GM13977 (cell line): Measurements from ENCODE around the gene BPIFA1.

Experiments
- DNase-seq: peaks from one replicate; pipeline ENCODE4 v3.0.0; 2012; ENCODE audit warnings: low spot score
- in situ Hi-C: fragments of 300-500 bp; cut with MboI; formaldehyde crosslinking; loops from one replicate; pipeline ENCODE4 v1.12.0; 2022; ENCODE audit warnings: low sequenced_read_pairs, low pct_unique_long_range_greater_than_20kb, mixed read lengths, inconsistent platforms; ENCODE audit not compliant: unreplicated experiment
- TF ChIP-seq, protein P1 (sequence below): IDR thresholded peaks from 2 replicates; pipeline ENCODE4 v1.5.1; 2012; ENCODE audit warnings: mild to moderate bottlenecking, control low read depth; ENCODE audit not compliant: insufficient read depth; ENCODE audit errors: extremely low read depth, missing control alignments

Gene BPIFA1

GRCh38 chr20:33255005-33255404 lies 19.2 kb downstream of the BPIFA1 start:
- TF ChIP-seq, protein P1, sequence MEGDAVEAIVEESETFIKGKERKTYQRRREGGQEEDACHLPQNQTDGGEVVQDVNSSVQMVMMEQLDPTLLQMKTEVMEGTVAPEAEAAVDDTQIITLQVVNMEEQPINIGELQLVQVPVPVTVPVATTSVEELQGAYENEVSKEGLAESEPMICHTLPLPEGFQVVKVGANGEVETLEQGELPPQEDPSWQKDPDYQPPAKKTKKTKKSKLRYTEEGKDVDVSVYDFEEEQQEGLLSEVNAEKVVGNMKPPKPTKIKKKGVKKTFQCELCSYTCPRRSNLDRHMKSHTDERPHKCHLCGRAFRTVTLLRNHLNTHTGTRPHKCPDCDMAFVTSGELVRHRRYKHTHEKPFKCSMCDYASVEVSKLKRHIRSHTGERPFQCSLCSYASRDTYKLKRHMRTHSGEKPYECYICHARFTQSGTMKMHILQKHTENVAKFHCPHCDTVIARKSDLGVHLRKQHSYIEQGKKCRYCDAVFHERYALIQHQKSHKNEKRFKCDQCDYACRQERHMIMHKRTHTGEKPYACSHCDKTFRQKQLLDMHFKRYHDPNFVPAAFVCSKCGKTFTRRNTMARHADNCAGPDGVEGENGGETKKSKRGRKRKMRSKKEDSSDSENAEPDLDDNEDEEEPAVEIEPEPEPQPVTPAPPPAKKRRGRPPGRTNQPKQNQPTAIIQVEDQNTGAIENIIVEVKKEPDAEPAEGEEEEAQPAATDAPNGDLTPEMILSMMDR = no peak
- in situ Hi-C loops = no loop called here
- no peak for DNase-seq

DNA sequence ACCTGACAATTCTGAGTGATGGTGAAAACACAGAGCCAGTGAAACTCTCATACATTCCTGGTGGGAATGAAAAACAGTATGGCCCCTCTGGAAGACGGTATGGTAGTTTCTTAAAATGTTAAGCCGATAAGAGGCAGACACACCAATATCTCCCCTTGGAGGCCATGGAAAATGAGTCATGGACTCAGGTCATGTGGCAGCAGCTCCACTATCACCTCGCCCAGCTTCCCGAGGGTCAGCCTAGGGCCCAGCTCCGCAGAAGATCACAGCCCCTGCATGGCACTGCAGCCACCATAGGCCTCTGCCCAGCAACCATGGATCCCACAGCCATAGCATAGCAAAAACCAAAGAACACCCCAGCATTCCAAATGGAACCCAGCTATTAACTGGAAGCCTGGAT lies 21.4 kb downstream of the BPIFA1 start:
- no peak for DNase-seq
- TF ChIP-seq, protein P1 = no peak
- in situ Hi-C loops = no loop called here

- TF ChIP-seq, protein P1 = no peak
- DNase-seq = no peak
- in situ Hi-C loops = no loop called here
Measured at GRCh38 chr20:33259371-33259770, 23.6 kb downstream of the BPIFA1 start.

GRCh38 chr20:33261465-33261864 lies 25.7 kb downstream of the BPIFA1 start:
- TF ChIP-seq, protein P1 = no peak
- DNase-seq = no peak
- in situ Hi-C loops = no loop called here

DNA sequence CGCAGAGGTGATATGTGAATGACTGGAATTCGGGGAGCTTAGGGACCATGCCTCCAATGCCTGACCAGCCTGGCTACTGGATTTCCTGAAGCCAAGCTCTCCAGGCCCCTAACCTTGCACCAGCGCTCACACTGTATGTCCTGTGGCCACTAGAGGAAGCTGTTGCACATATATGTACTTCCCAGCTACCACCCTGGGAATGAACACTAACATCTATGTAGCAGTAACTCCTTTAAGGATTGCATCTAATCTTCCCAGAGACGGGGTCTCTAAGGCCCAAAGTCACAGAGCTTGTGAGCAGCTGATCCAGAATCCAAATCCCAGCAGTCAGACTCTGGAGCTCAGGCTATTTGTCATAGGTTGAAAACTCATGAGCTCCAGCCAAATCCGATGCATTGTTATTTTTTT lies 26.9 kb downstream of the BPIFA1 start:
- in situ Hi-C loops = no loop called here
- no peak for DNase-seq
- TF ChIP-seq, protein P1 = peak; percentile 51

DNA sequence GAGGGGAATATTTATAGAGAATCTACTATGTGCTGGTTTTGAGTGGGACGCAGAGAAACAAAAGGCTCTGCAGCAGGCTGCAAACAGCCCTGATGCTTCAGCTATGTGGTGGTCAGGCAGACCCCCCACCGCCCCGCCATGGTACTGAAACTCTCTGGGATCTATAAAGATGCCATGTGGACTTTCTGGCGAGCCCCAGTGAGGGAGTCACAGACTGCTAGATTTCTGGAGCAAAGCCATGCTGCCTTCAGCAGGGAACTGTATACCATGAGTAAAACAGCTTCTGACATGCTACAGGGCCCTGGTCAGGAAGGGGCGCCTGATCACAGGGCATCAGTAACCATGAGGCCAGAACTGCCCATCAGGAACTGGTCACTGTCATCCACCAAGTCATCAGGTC lies 28.0 kb downstream of the BPIFA1 start:
- no peak for DNase-seq
- TF ChIP-seq, protein P1 = no peak
- in situ Hi-C loops = no loop called here

DNA sequence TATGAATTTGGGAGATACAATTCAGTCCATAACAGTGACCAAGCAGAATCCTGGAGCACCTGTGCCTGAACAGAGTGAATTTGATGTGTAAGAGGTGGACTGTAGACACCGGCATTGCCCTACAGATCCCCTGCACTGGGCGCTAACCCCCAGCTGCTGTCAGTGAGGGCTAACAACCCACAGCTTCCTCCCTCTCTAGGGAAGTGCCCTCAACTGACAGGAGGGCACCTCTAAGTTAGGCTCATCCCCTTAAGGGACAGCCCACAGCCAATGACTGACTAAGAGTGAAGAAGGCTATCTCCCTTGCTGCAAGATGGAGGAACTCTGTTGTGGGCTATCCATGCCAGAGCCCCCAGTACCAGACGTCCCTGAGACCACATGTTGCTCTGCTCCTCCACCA lies 31.9 kb downstream of the BPIFA1 start:
- in situ Hi-C loops = no loop called here
- DNase-seq = no peak
- TF ChIP-seq, protein P1 = no peak
